Endothelial cell of umbilical vein (primary cell): ENCODE results near the gene STX5. TPM values are rescaled to one million over a fixed set of nuclear protein-coding genes. Genes with fewer than 3 reads are reported as not detected.
A peak's percentile ranks its signal among the peaks of the same experiment; 100 is the strongest.

ENCODE experiments used
- BruUV-seq: library from RNA; stranded (reverse); fragments of 400-500 nt; replicated peaks from 2 replicates; lab custom pipeline; 2021; lab: Mats Ljungman, UMichigan
- CTCF ChIA-PET: fragments of 300-600, 350-600 bp; sonication (Branson Sonifier 250); formaldehyde crosslinking; loops from one replicate; lab custom pipeline; 2021; ENCODE audit warnings: antibody characterized with exemption, inconsistent platforms; lab: Charles Lee
- POLR2A ChIA-PET: fragments of 300-600, 350-600 bp; sonication (Branson Sonifier 250); formaldehyde crosslinking; loops from one replicate; lab custom pipeline; 2021; ENCODE audit warnings: antibody characterized with exemption, inconsistent platforms; lab: Charles Lee
- DNase-seq: peaks from one replicate; pipeline ENCODE4 v3.0.0-alpha.2; 2011; ENCODE audit warnings: low read depth, low spot score
- FAIRE-seq: peaks from 2 replicates; lab custom pipeline; 2011; peaks lifted over from hg19 to GRCh38; lab: Jason Lieb, UNC
- H2AFZ ChIP-seq: 2 replicates; pipeline ENCODE4 v1.6.0; 2012; ENCODE audit warnings: low read depth, low read length, control low read depth, inconsistent platforms
- H3K27ac ChIP-seq: 2 replicates; pipeline ENCODE4 v1.5.1; 2011; ENCODE audit warnings: low read depth, mild to moderate bottlenecking, control low read depth, low read length, moderate library complexity; ENCODE audit not compliant: insufficient read depth
- H3K27me3 ChIP-seq, 2 experiments: 2 replicates each; pipeline versions ENCODE4 v1.6.0 to v1.6.1; 2011; ENCODE audit warnings: low read length in 2 of 2, mixed read lengths in 1 of 2; ENCODE audit not compliant: control insufficient read depth in 2 of 2, insufficient read depth in 2 of 2
- H3K36me3 ChIP-seq, 2 experiments: 2 replicates in 1 of 2; 3 replicates in 1 of 2; pipeline ENCODE4 v1.5.1; 2011; ENCODE audit warnings: low read length in 2 of 2, mild to moderate bottlenecking in 1 of 2, moderate library complexity in 1 of 2; ENCODE audit not compliant: control insufficient read depth in 2 of 2, insufficient read depth in 2 of 2; ENCODE audit errors: extremely low read depth in 1 of 2
- H3K4me1 ChIP-seq: 3 replicates; pipeline ENCODE4 v1.5.1; 2011; ENCODE audit warnings: mild to moderate bottlenecking, low read length; ENCODE audit not compliant: control insufficient read depth, insufficient read depth; ENCODE audit errors: extremely low read depth
- H3K4me2 ChIP-seq: 2 replicates; pipeline ENCODE4 v1.6.1; 2011; ENCODE audit warnings: low read length, control low read depth, mixed read lengths; ENCODE audit not compliant: insufficient read depth
- H3K4me3 ChIP-seq, 3 experiments: fragments of 200-600 bp in 1 of 3; sonication (generic), shearing (Covaris generic) in 1 of 3; replicated peaks in 1 of 3; 2 replicates each; pipeline ENCODE4 v1.5.1; 2011 to 2016; ENCODE audit warnings: control low read depth in 3 of 3, low read length in 3 of 3, mild to moderate bottlenecking in 2 of 3, inconsistent platforms in 1 of 3, low read depth in 1 of 3, moderate library complexity in 1 of 3; ENCODE audit not compliant: insufficient read depth in 1 of 3
- H3K79me2 ChIP-seq: 2 replicates; pipeline ENCODE4 v1.6.0; 2012; ENCODE audit warnings: low read length, inconsistent platforms; ENCODE audit not compliant: control insufficient read depth, insufficient read depth
- H3K9ac ChIP-seq: replicated peaks from 2 replicates; pipeline ENCODE3; 2011; ENCODE audit warnings: low read length, control low read depth; ENCODE audit not compliant: insufficient read depth; ENCODE audit errors: extremely low read depth
- H3K9me1 ChIP-seq: replicated peaks from 3 replicates; pipeline ENCODE4 v1.6.0; 2011; ENCODE audit warnings: mild to moderate bottlenecking, low read length; ENCODE audit not compliant: control insufficient read depth, insufficient read depth; ENCODE audit errors: extremely low read depth
- H3K9me3 ChIP-seq: replicated peaks from 2 replicates; pipeline ENCODE4 v1.5.1; 2012; ENCODE audit warnings: low read length, inconsistent platforms; ENCODE audit not compliant: control insufficient read depth, insufficient read depth
- H4K20me1 ChIP-seq: replicated peaks from 2 replicates; pipeline ENCODE3; 2011; ENCODE audit warnings: mild to moderate bottlenecking, low read length; ENCODE audit not compliant: control insufficient read depth, insufficient read depth; ENCODE audit errors: extremely low read depth
- CTCF ChIP-seq, 2 donors: IDR thresholded peaks; 1 replicate in 1 of 2; 2 replicates in 1 of 2; pipeline ENCODE4 v1.5.1; 2011; ENCODE audit warnings: low read length in 2 of 2, mild to moderate bottlenecking in 2 of 2, moderate library complexity in 2 of 2, control low read depth in 1 of 2, inconsistent platforms in 1 of 2, low read depth in 1 of 2; ENCODE audit not compliant: insufficient read depth in 1 of 2; ENCODE audit errors: extremely low read depth in 1 of 2
- EZH2 ChIP-seq: IDR thresholded peaks from 2 replicates; pipeline ENCODE4 v1.6.1; 2012; ENCODE audit warnings: borderline replicate concordance, low read depth, mild to moderate bottlenecking, moderate library complexity, low read length, inconsistent platforms; ENCODE audit not compliant: severe bottlenecking
- FOS ChIP-seq: IDR thresholded peaks from 2 replicates; pipeline ENCODE4 v1.6.1; 2011; ENCODE audit warnings: mild to moderate bottlenecking, low read length, moderate library complexity, borderline replicate concordance; ENCODE audit not compliant: insufficient read depth
- GATA2 ChIP-seq: IDR thresholded peaks from 2 replicates; pipeline ENCODE4 v1.7.0; 2011; ENCODE audit warnings: low read depth, mild to moderate bottlenecking, moderate library complexity, mixed read lengths, low read length; ENCODE audit not compliant: insufficient read length, insufficient read depth
- JUN ChIP-seq: IDR thresholded peaks from 2 replicates; pipeline ENCODE4 v1.6.1; 2011; ENCODE audit warnings: borderline replicate concordance, low read depth; ENCODE audit not compliant: insufficient read length, insufficient read depth
- MAX ChIP-seq: IDR thresholded peaks from 2 replicates; pipeline ENCODE4 v1.6.1; 2011; ENCODE audit not compliant: insufficient read depth, insufficient read length
- MYC ChIP-seq: IDR thresholded peaks from one replicate; pipeline ENCODE4 v1.6.1; 2011; ENCODE audit warnings: mild to moderate bottlenecking, low read depth, low read length
- POLR2A ChIP-seq: IDR thresholded peaks from 2 replicates; pipeline ENCODE4 v1.6.1; 2012; ENCODE audit warnings: low read depth, mild to moderate bottlenecking, control low read depth, low read length
- POLR2AphosphoS5 ChIP-seq: IDR thresholded peaks from 2 replicates; pipeline ENCODE4 v1.6.1; 2012; ENCODE audit warnings: low read depth, mild to moderate bottlenecking, control low read depth, low read length, moderate library complexity; ENCODE audit not compliant: insufficient read depth
- dilution Hi-C: fragments of 300-500 bp; cut with MboI; formaldehyde crosslinking; loops from one replicate; pipeline ENCODE4 v1.15.0; 2019; ENCODE audit warnings: low sequenced_read_pairs; ENCODE audit not compliant: extremely low pct_ligation_motif_present
- intact Hi-C: fragments of 100-400 bp; cut with micrococcal nuclease; formaldehyde crosslinking; loops from one replicate; pipeline ENCODE4 v1.10.0; 2022
- polyA plus RNA-seq, 4 experiments: library from polyadenylated mRNA; depleted of rRNA in 3 of 4; stranded (reverse) in 3 of 4; unstranded in 1 of 4; fragments of >200 nt; gene quantifications; 2 replicates each; pipeline versions ENCODE4 v1.2.1 to v1.2.3, GENCODE V29; 2011 to 2012; ENCODE audit warnings: missing spikeins in 1 of 4
- total RNA-seq: library from RNA; stranded (reverse); gene quantifications from 2 replicates; pipeline ENCODE4 v1.2.3, GENCODE V29; 2021

STX5 gene
- total and polyA plus RNA-seq, 2 donors (not counting 3 experiments of a cell fraction or from before 2014, with no cell fraction given), result 41.3 to 46.4 TPM

- H3K9ac ChIP-seq, result peak overlapping the region; percentile 25
- H2AFZ ChIP-seq, result no peak overlapping the region
- TF ChIP-seq POLR2A, result no peak
- TF ChIP-seq JUN, result no peak
- TF ChIP-seq CTCF (IDR thresholded peaks at IDR 0.05; ENCODE audit: extremely low read depth in 1 of 2, insufficient read depth in 1 of 2, low read depth in 1 of 2, low read length in 2 of 2), result no peak
- no peak for TF ChIP-seq MYC
- no peak for TF ChIP-seq POLR2AphosphoS5
- no peak for TF ChIP-seq EZH2
- no peak for TF ChIP-seq FOS
- no peak for TF ChIP-seq MAX
- no peak for TF ChIP-seq GATA2
- DNase-seq (no peak), FAIRE-seq (no peak)
- BruUV-seq, result no TSS peak
- intact Hi-C loops, result no loop called here
- H3K79me2 ChIP-seq, result peaks cover 56% of the 10 kb centered on the region
- no peaks in the 10 kb centered on the region for H3K27me3 ChIP-seq
- peaks cover 24% of the 10 kb centered on the region for H3K4me1 ChIP-seq
- peak overlapping the region; percentile 71 for H3K4me2 ChIP-seq
- H3K9me1 ChIP-seq, result no peaks in the 10 kb centered on the region
- no peak overlapping the region for H3K27ac ChIP-seq
- peaks cover 10% of the 10 kb centered on the region for H4K20me1 ChIP-seq
- no peaks in the 10 kb centered on the region for H3K9me3 ChIP-seq
- POLR2A ChIA-PET, result interaction anchor here (0.5 to 9.3 kb wide), 5 partner anchors 17 to 164 kb away, joined by 3 to 186 read pairs (median 8); partner anchors contain the start of genes STX5, TEX54 and WDR74
- H3K4me3 ChIP-seq, result peak overlapping the region in 1 of 3 experiments; percentile 6
- dilution Hi-C loops, result no loop called here
- CTCF ChIA-PET, result interaction anchor here (1.3 to 3.3 kb wide), 2 partner anchors 24 to 71 kb away, joined by 12 to 20 read pairs; partner anchors contain the start of gene SLC3A2
- peaks cover 6 to 21% of the 10 kb centered on the region in 2 experiments for H3K36me3 ChIP-seq
Observed at GRCh38 chr11:62857541-62857982, 25.7 kb upstream of the STX5 start.
